Ammon's horn (tissue), 1 donor: ENCODE measurements around the gene TMA7B.
"Not testable (repeated sequence)": the region's sequence is repeated elsewhere in the genome, so short reads cannot be mapped to it uniquely, and the experiment has no call there.

Source experiments
- DNase-seq: peaks from one replicate; pipeline ENCODE4 v3.0.0-alpha.2; 2016; ENCODE audit warnings: low spot score

TMA7B gene

GRCh38 chr22:39933741-39934140 is 26.5 kb upstream of the TMA7B start:
- no peak for DNase-seq

- peak; percentile 43 for DNase-seq
Observed at GRCh38 chr22:39935116-39935515, 25.1 kb upstream of the TMA7B start.

GRCh38 chr22:39935612-39936011 is 24.6 kb upstream of the TMA7B start:
- no peak for DNase-seq

- no peak for DNase-seq
Observed at GRCh38 chr22:39936523-39937145, 23.6 kb upstream of the TMA7B start.

- DNase-seq: no peak
Observed at GRCh38 chr22:39937906-39938305, 22.3 kb upstream of the TMA7B start.

- DNase-seq: no peak
Observed at GRCh38 chr22:39938509-39939111, 21.6 kb upstream of the TMA7B start.

- no peak for DNase-seq
Observed at GRCh38 chr22:39939830-39940229, 20.4 kb upstream of the TMA7B start.

- DNase-seq: peak; percentile 28
Observed at GRCh38 chr22:39940757-39941305, 19.4 kb upstream of the TMA7B start.

- no peak for DNase-seq
Observed at GRCh38 chr22:39941601-39942000, 18.6 kb upstream of the TMA7B start.

- DNase-seq: no peak
Observed at GRCh38 chr22:39942439-39943230, 17.6 kb upstream of the TMA7B start.

GRCh38 chr22:39943337-39943736 is 16.9 kb upstream of the TMA7B start:
- DNase-seq: no peak

GRCh38 chr22:39943953-39944872 is 16.0 kb upstream of the TMA7B start:
- peak; percentile 44 for DNase-seq

- DNase-seq: no peak
Observed at GRCh38 chr22:39946126-39946502, 14.1 kb upstream of the TMA7B start.

- DNase-seq: peak; percentile 36
Observed at GRCh38 chr22:39946503-39947219, 13.5 kb upstream of the TMA7B start.

- no peak for DNase-seq
Observed at GRCh38 chr22:39947220-39948216, 12.7 kb upstream of the TMA7B start.

GRCh38 chr22:39949964-39950737 is 10.0 kb upstream of the TMA7B start:
- DNase-seq: no peak

- DNase-seq: not testable (repeated sequence)
Observed at GRCh38 chr22:39951603-39952293, 8.4 kb upstream of the TMA7B start.

- DNase-seq: no peak
Observed at GRCh38 chr22:39952347-39952746, 7.8 kb upstream of the TMA7B start.

- no peak for DNase-seq
Observed at GRCh38 chr22:39953101-39953500, 7.1 kb upstream of the TMA7B start.
